ENCODE data around the gene PCCB. TPM values are rescaled to one million over a fixed set of nuclear protein-coding genes. Genes with fewer than 3 reads are reported as not detected.

PCCB gene
- total and polyA plus RNA-seq, 2 donors (not counting 1 experiment from before 2014, with no cell fraction given), result 12.1 to 15.5 TPM

DNA sequence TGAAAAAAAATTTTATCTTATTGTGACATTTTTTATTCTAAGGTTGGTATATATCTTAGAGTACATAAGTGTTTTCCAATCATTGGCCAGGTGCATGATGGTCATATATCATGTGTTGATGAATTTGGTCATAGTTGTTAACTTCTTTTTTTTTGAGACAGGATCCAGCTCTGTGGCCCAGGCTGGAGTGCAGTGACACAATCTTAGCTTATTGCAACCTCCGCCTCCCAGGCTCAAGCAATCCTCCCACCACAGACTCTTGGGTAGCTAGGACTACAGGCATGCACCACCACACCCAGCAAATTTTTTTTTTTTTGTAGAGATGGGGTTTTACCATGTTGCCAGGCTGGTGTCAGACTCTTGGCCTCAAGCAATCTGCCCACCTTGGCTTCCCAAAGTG, 44.0 kb downstream of the PCCB start:
- H3K27ac Mint-ChIP-seq, result no peak overlapping the region
- H3K79me2 ChIP-seq (ENCODE audit: control insufficient read depth, insufficient read depth, low read length), result peaks cover 4% of the 10 kb centered on the region
- ChIA-PET CTCF (no interaction called here), POLR2A (no interaction called here)
- intact Hi-C loops (cut with micrococcal nuclease), result no loop called here
- DNase-seq, result no peak
- WGBS (ENCODE audit: insufficient coverage), result no CpG with 5 or more reads among the region's 1 CpG
- H3K9me3 ChIP-seq (ENCODE audit: control extremely low read depth in 1 of 3, control insufficient read depth in 2 of 3, insufficient read depth in 1 of 3, low read length in 2 of 3), result no peaks in the 10 kb centered on the region
- H3K27me3 ChIP-seq (replicated peaks in 1 of 4; ENCODE audit: control extremely low read depth in 1 of 4, control insufficient read depth in 3 of 4, insufficient read depth in 4 of 4, low read length in 3 of 4), result no peaks in the 10 kb centered on the region
- no peaks in the 10 kb centered on the region for H3K27me3 Mint-ChIP-seq
- TF ChIP-seq, protein P1, sequence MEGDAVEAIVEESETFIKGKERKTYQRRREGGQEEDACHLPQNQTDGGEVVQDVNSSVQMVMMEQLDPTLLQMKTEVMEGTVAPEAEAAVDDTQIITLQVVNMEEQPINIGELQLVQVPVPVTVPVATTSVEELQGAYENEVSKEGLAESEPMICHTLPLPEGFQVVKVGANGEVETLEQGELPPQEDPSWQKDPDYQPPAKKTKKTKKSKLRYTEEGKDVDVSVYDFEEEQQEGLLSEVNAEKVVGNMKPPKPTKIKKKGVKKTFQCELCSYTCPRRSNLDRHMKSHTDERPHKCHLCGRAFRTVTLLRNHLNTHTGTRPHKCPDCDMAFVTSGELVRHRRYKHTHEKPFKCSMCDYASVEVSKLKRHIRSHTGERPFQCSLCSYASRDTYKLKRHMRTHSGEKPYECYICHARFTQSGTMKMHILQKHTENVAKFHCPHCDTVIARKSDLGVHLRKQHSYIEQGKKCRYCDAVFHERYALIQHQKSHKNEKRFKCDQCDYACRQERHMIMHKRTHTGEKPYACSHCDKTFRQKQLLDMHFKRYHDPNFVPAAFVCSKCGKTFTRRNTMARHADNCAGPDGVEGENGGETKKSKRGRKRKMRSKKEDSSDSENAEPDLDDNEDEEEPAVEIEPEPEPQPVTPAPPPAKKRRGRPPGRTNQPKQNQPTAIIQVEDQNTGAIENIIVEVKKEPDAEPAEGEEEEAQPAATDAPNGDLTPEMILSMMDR (IDR thresholded peaks at IDR 0.05), result no peak
- no peak for TF ChIP-seq EZH2 (IDR thresholded peaks at IDR 0.05; ENCODE audit: borderline replicate concordance, insufficient read depth, low read depth, low read length, poor library complexity, severe bottlenecking)
- H3K9ac ChIP-seq (ENCODE audit: low read length), result no peak overlapping the region
- no peaks in the 10 kb centered on the region for H4K20me1 ChIP-seq (ENCODE audit: control insufficient read depth, insufficient read depth, low read length, poor library complexity, severe bottlenecking)
- no peak overlapping the region for H2AFZ ChIP-seq (ENCODE audit: insufficient read depth, low read depth, low read length, poor library complexity, severe bottlenecking)
- no peak overlapping the region for H3K4me3 Mint-ChIP-seq
- no peak for ATAC-seq (ENCODE audit: low read depth)
- no peak overlapping the region for H3K4me2 ChIP-seq (replicated peaks; ENCODE audit: low read depth, low read length, poor library complexity, severe bottlenecking)
- H3K36me3 ChIP-seq (replicated peaks in 1 of 2; ENCODE audit: control extremely low read depth in 1 of 2, control insufficient read depth in 1 of 2, extremely low read depth in 1 of 2, insufficient read depth in 2 of 2, low read length in 1 of 2), result peaks cover 9 to 36% of the 10 kb centered on the region in 2 experiments
- H3K27ac ChIP-seq (ENCODE audit: low read length in 2 of 2), result no peak overlapping the region
- no peak overlapping the region for H3K4me3 ChIP-seq (ENCODE audit: control extremely low read depth in 1 of 5, extremely low read depth in 1 of 5, insufficient read depth in 1 of 5, low read depth in 2 of 5, low read length in 4 of 5)
- no peaks in the 10 kb centered on the region for H3K4me1 Mint-ChIP-seq
- no peaks in the 10 kb centered on the region for H3K4me1 ChIP-seq (ENCODE audit: control insufficient read depth in 2 of 2, insufficient read depth in 2 of 2, low read length in 2 of 2)
- no peaks in the 10 kb centered on the region for H3K9me3 Mint-ChIP-seq (ENCODE audit: insufficient read depth)

DNA sequence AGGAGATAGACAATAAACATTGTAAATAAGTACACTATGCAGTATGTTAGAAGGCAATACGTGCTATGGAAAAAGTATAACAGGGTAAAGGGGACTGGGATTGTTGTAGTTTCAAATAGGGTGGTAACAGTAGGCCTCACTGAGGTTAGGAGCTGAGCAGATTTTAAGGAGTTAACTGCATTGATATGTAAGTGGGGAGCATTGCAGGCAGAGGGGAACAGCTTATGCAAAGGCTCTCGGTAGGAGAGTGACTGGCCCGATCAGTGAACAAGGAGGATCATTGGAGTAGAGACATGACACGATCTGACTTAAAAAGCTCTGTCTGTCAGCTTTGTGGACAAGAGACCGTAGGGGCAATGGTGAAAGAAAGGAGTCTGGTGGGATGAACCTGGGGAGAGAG, 46.8 kb downstream of the PCCB start:
- H3K79me2 ChIP-seq (ENCODE audit: control insufficient read depth, insufficient read depth, low read length), result no peaks in the 10 kb centered on the region
- CTCF ChIA-PET, result no interaction called here
- H3K4me1 Mint-ChIP-seq, result no peaks in the 10 kb centered on the region
- no peaks in the 10 kb centered on the region for H3K9me3 Mint-ChIP-seq (ENCODE audit: insufficient read depth)
- H3K27me3 ChIP-seq (replicated peaks in 1 of 4; ENCODE audit: control extremely low read depth in 1 of 4, control insufficient read depth in 3 of 4, insufficient read depth in 4 of 4, low read length in 3 of 4), result no peaks in the 10 kb centered on the region
- intact Hi-C loops (cut with micrococcal nuclease), result no loop called here
- no peaks in the 10 kb centered on the region for H3K9me3 ChIP-seq (ENCODE audit: control extremely low read depth in 1 of 3, control insufficient read depth in 2 of 3, insufficient read depth in 1 of 3, low read length in 2 of 3)
- DNase-seq (no peak), ATAC-seq (ENCODE audit: low read depth) (no peak)
- no peak overlapping the region for H3K4me3 ChIP-seq (ENCODE audit: control extremely low read depth in 1 of 5, extremely low read depth in 1 of 5, insufficient read depth in 1 of 5, low read depth in 2 of 5, low read length in 4 of 5)
- peaks cover 11 to 53% of the 10 kb centered on the region in 2 experiments for H3K36me3 ChIP-seq (replicated peaks in 1 of 2; ENCODE audit: control extremely low read depth in 1 of 2, control insufficient read depth in 1 of 2, extremely low read depth in 1 of 2, insufficient read depth in 2 of 2, low read length in 1 of 2)
- WGBS (ENCODE audit: insufficient coverage), result 100% methylated on average over 4 of the region's 5 CpGs
- H3K27ac ChIP-seq (ENCODE audit: low read length in 2 of 2), result no peak overlapping the region
- H3K9ac ChIP-seq (ENCODE audit: low read length), result no peak overlapping the region
- H2AFZ ChIP-seq (ENCODE audit: insufficient read depth, low read depth, low read length, poor library complexity, severe bottlenecking), result no peak overlapping the region
- no peak overlapping the region for H3K27ac Mint-ChIP-seq
- no peak overlapping the region for H3K4me2 ChIP-seq (replicated peaks; ENCODE audit: low read depth, low read length, poor library complexity, severe bottlenecking)
- POLR2A ChIA-PET, result no interaction called here
- TF ChIP-seq, protein P1 (IDR thresholded peaks at IDR 0.05), result no peak
- TF ChIP-seq EZH2 (IDR thresholded peaks at IDR 0.05; ENCODE audit: borderline replicate concordance, insufficient read depth, low read depth, low read length, poor library complexity, severe bottlenecking), result no peak
- H3K27me3 Mint-ChIP-seq, result no peaks in the 10 kb centered on the region
- no peaks in the 10 kb centered on the region for H3K4me1 ChIP-seq (ENCODE audit: control insufficient read depth in 2 of 2, insufficient read depth in 2 of 2, low read length in 2 of 2)
- H3K4me3 Mint-ChIP-seq, result no peak overlapping the region
- no peaks in the 10 kb centered on the region for H4K20me1 ChIP-seq (ENCODE audit: control insufficient read depth, insufficient read depth, low read length, poor library complexity, severe bottlenecking)

Data from B cell (primary cell).